Measurements from ENCODE around the gene DYRK1B. TPM values are rescaled to one million over a fixed set of nuclear protein-coding genes. Genes with fewer than 3 reads are reported as not detected.
A peak's percentile ranks its signal among the peaks of the same experiment; 100 is the strongest.

Gene DYRK1B
- total RNA-seq, 5 donors from 2014 or later (not counting 1 experiment from before 2014, with no cell fraction given) = 18.9 to 38.4 (median 28.0) TPM

- Histone ChIP-seq H3K4me3 (ENCODE audit: control insufficient read depth in 1 of 2, extremely low read depth in 1 of 2, low read length in 1 of 2) (no peak overlapping the region), H3K9me3 (no peaks in the 10 kb centered on the region), H3K27ac (ENCODE audit: low read length) (no peak overlapping the region), H3K27me3 (replicated peaks in 1 of 2; ENCODE audit: control insufficient read depth in 2 of 2, extremely low read depth in 1 of 2, insufficient read depth in 2 of 2, low read length in 1 of 2) (peaks cover 0 to 4% of the 10 kb centered on the region in 2 experiments), H3K36me3 (ENCODE audit: control insufficient read depth in 2 of 2, extremely low read depth in 1 of 2, insufficient read depth in 1 of 2, low read length in 1 of 2) (no peaks in the 10 kb centered on the region), H3K4me1 (ENCODE audit: control insufficient read depth in 1 of 2, extremely low read depth in 1 of 2, insufficient read depth in 2 of 2, low read length in 2 of 2) (peaks cover 7 to 43% of the 10 kb centered on the region in 2 experiments)
- POLR2A ChIA-PET = no interaction called here
- H3K9me3 Mint-ChIP-seq = no peaks in the 10 kb centered on the region
- no peaks in the 10 kb centered on the region for H3K36me3 Mint-ChIP-seq
- peak overlapping the region in 1 of 2 donors; percentile 95 for H3K27ac Mint-ChIP-seq
- DNase-seq (no peak), ATAC-seq (replicated peaks in 1 of 4) (no peak)
- CTCF ChIA-PET = no interaction called here
- H3K4me1 Mint-ChIP-seq = peaks cover 40 to 45% (median 44%) of the 10 kb centered on the region in 3 donors
- peaks cover 0 to 3% of the 10 kb centered on the region in 2 donors for H3K27me3 Mint-ChIP-seq
- H3K4me3 Mint-ChIP-seq = peak overlapping the region in 2 of 3 donors; percentile 83 to 87
- 100% methylated on average over 3 of the region's 6 CpGs for WGBS (ENCODE audit: insufficient coverage)
These were observed 13.6 kb upstream of the DYRK1B start for GRCh38 chr19:39847525-39847924.

GRCh38 chr19:39846678-39847486 lies 12.9 kb upstream of the DYRK1B start:
- Mint-ChIP-seq H3K27ac (peak overlapping the region; percentile 91 to 95), H3K36me3 (no peaks in the 10 kb centered on the region), H3K9me3 (no peaks in the 10 kb centered on the region), H3K4me3 (peak overlapping the region; percentile 83 to 87 (median 87)), H3K4me1 (peaks cover 46 to 50% (median 48%) of the 10 kb centered on the region in 3 donors), H3K27me3 (peaks cover 0 to 3% of the 10 kb centered on the region in 2 donors)
- Histone ChIP-seq H3K27me3 (replicated peaks in 1 of 2; ENCODE audit: control insufficient read depth in 2 of 2, extremely low read depth in 1 of 2, insufficient read depth in 2 of 2, low read length in 1 of 2) (peaks cover 0 to under 1% of the 10 kb centered on the region in 2 experiments), H3K4me3 (ENCODE audit: control insufficient read depth in 1 of 2, extremely low read depth in 1 of 2, low read length in 1 of 2) (peak overlapping the region; percentile 85 to 92), H3K27ac (ENCODE audit: low read length) (peak overlapping the region; percentile 92), H3K4me1 (ENCODE audit: control insufficient read depth in 1 of 2, extremely low read depth in 1 of 2, insufficient read depth in 2 of 2, low read length in 2 of 2) (peaks cover 7 to 44% of the 10 kb centered on the region in 2 experiments), H3K9me3 (no peaks in the 10 kb centered on the region), H3K36me3 (ENCODE audit: control insufficient read depth in 2 of 2, extremely low read depth in 1 of 2, insufficient read depth in 1 of 2, low read length in 1 of 2) (no peaks in the 10 kb centered on the region)
- ChIA-PET CTCF (interaction anchor here in 1 of 2 donors (0.5 to 6.2 kb wide), 6 partner anchors 13 to 1708 kb away, joined by 3 to 69 read pairs (median 12); partner anchors contain the start of genes DYRK1B and PSMC4), POLR2A (interaction anchor here in 1 of 2 donors (1.3 to 3.0 kb wide), 2 partner anchors 13 to 124 kb away, joined by 5 to 14 read pairs; partner anchors contain the start of genes DYRK1B and PSMC4)
- DNase-seq (no peak), ATAC-seq (replicated peaks in 1 of 4) (no peak)
- 89% methylated on average over 5 of the region's 12 CpGs for whole genome bisulfite sequencing (ENCODE audit: insufficient coverage)

- Mint-ChIP-seq H3K36me3 (no peaks in the 10 kb centered on the region), H3K4me3 (peak within 1 kb of the TSS; percentile 83 to 87 (median 87)), H3K27ac (peak within 1 kb of the TSS; percentile 91 to 95), H3K4me1 (peaks cover 50 to 55% (median 54%) of the 10 kb centered on the region in 3 donors), H3K27me3 (no peaks in the 10 kb centered on the region), H3K9me3 (no peaks in the 10 kb centered on the region)
- peak; percentile 92 to 94 (median 94) for ATAC-seq (replicated peaks in 1 of 4)
- H3K9me3 ChIP-seq = no peaks in the 10 kb centered on the region
- CTCF ChIA-PET = interaction anchor here (0.5 to 6.2 kb wide), 9 partner anchors 10 to 1709 kb away, joined by 3 to 69 read pairs (median 7); partner anchors contain the start of genes DYRK1B (in 1 of the 2) and PSMC4 (in 1 of the 2)
- H3K4me1 ChIP-seq (ENCODE audit: control insufficient read depth in 1 of 2, extremely low read depth in 1 of 2, insufficient read depth in 2 of 2, low read length in 2 of 2) = peaks cover 7 to 44% of the 10 kb centered on the region in 2 experiments
- POLR2A ChIA-PET = interaction anchor here (0.5 to 3.0 kb wide), 3 partner anchors 12 to 124 kb away, joined by 4 to 14 read pairs (median 5); partner anchors contain the start of genes DYRK1B (in 1 of the 2) and PSMC4 (in 1 of the 2)
- peak within 1 kb of the TSS; percentile 85 to 92 for H3K4me3 ChIP-seq (ENCODE audit: control insufficient read depth in 1 of 2, extremely low read depth in 1 of 2, low read length in 1 of 2)
- DNase-seq = peak; percentile 90 to 99 (median 96)
- peak within 1 kb of the TSS; percentile 92 for H3K27ac ChIP-seq (ENCODE audit: low read length)
- WGBS (ENCODE audit: insufficient coverage) = under 1% methylated on average over 57 of the region's 57 CpGs
- H3K27me3 ChIP-seq (replicated peaks in 1 of 2; ENCODE audit: control insufficient read depth in 2 of 2, extremely low read depth in 1 of 2, insufficient read depth in 2 of 2, low read length in 1 of 2) = no peaks in the 10 kb centered on the region
- no peaks in the 10 kb centered on the region for H3K36me3 ChIP-seq (ENCODE audit: control insufficient read depth in 2 of 2, extremely low read depth in 1 of 2, insufficient read depth in 1 of 2, low read length in 1 of 2)
These were observed 12.1 kb upstream of the DYRK1B start, which contains the start of gene FBL for GRCh38 chr19:39845933-39846677. TSS of gene FBL (minus strand) at chr19:39846379. CDS start at chr19:39846300, 79 bp downstream.

GRCh38 chr19:39845584-39845932 lies 11.6 kb upstream of the DYRK1B start:
- 0% methylated on average over 1 of the region's 17 CpGs for WGBS (ENCODE audit: insufficient coverage)
- CTCF ChIA-PET = interaction anchor here (1.3 to 6.2 kb wide), 7 partner anchors 10 to 125 kb away, joined by 4 to 69 read pairs (median 7); partner anchors contain the start of genes DYRK1B (in 1 of the 2) and PSMC4 (in 1 of the 2)
- DNase-seq (peak in 1 of 35 experiments; percentile 20), ATAC-seq (replicated peaks in 1 of 4) (no peak)
- Mint-ChIP-seq H3K4me1 (peaks cover 50 to 56% (median 55%) of the 10 kb centered on the region in 3 donors), H3K27ac (peak overlapping the region; percentile 91 to 95), H3K36me3 (no peaks in the 10 kb centered on the region), H3K4me3 (peak overlapping the region; percentile 83 to 87 (median 87)), H3K27me3 (no peaks in the 10 kb centered on the region), H3K9me3 (no peaks in the 10 kb centered on the region)
- Histone ChIP-seq H3K4me3 (ENCODE audit: control insufficient read depth in 1 of 2, extremely low read depth in 1 of 2, low read length in 1 of 2) (peak overlapping the region; percentile 85 to 92), H3K27ac (ENCODE audit: low read length) (peak overlapping the region; percentile 92), H3K36me3 (ENCODE audit: control insufficient read depth in 2 of 2, extremely low read depth in 1 of 2, insufficient read depth in 1 of 2, low read length in 1 of 2) (peaks cover 2 to 3% of the 10 kb centered on the region in 2 donors), H3K27me3 (replicated peaks in 1 of 2; ENCODE audit: control insufficient read depth in 2 of 2, extremely low read depth in 1 of 2, insufficient read depth in 2 of 2, low read length in 1 of 2) (no peaks in the 10 kb centered on the region), H3K4me1 (ENCODE audit: control insufficient read depth in 1 of 2, extremely low read depth in 1 of 2, insufficient read depth in 2 of 2, low read length in 2 of 2) (peaks cover 7 to 44% of the 10 kb centered on the region in 2 experiments), H3K9me3 (no peaks in the 10 kb centered on the region)
- POLR2A ChIA-PET = interaction anchor here in 1 of 2 donors (3.0 kb wide), 1 partner anchor 12 kb away, joined by 14 read pairs; the partner anchor contains the start of gene DYRK1B

GRCh38 chr19:39845172-39845571 lies 11.2 kb upstream of the DYRK1B start:
- no peaks in the 10 kb centered on the region for H3K27me3 Mint-ChIP-seq
- no peak for ATAC-seq (replicated peaks in 1 of 4)
- H3K4me1 Mint-ChIP-seq = peaks cover 50 to 56% (median 55%) of the 10 kb centered on the region in 3 donors
- peaks cover 6% of the 10 kb centered on the region in 2 donors for H3K36me3 ChIP-seq (ENCODE audit: control insufficient read depth in 2 of 2, extremely low read depth in 1 of 2, insufficient read depth in 1 of 2, low read length in 1 of 2)
- no peaks in the 10 kb centered on the region for H3K9me3 Mint-ChIP-seq
- H3K4me1 ChIP-seq (ENCODE audit: control insufficient read depth in 1 of 2, extremely low read depth in 1 of 2, insufficient read depth in 2 of 2, low read length in 2 of 2) = peaks cover 7 to 44% of the 10 kb centered on the region in 2 experiments
- no peaks in the 10 kb centered on the region for H3K27me3 ChIP-seq (replicated peaks in 1 of 2; ENCODE audit: control insufficient read depth in 2 of 2, extremely low read depth in 1 of 2, insufficient read depth in 2 of 2, low read length in 1 of 2)
- POLR2A ChIA-PET = interaction anchor here (0.5 to 3.0 kb wide), 2 partner anchors 11 to 50 kb away, joined by 3 to 14 read pairs; partner anchors contain the start of gene DYRK1B (in 1 of the 2)
- H3K36me3 Mint-ChIP-seq = no peaks in the 10 kb centered on the region
- DNase-seq = peak in 1 of 35 experiments; percentile 16
- H3K4me3 Mint-ChIP-seq = peak overlapping the region; percentile 83 to 87 (median 87)
- no peaks in the 10 kb centered on the region for H3K9me3 ChIP-seq
- peak overlapping the region; percentile 92 for H3K27ac ChIP-seq (ENCODE audit: low read length)
- CTCF ChIA-PET = interaction anchor here (1.3 to 6.2 kb wide), 7 partner anchors 9 to 125 kb away, joined by 4 to 69 read pairs (median 7); partner anchors contain the start of genes DYRK1B (in 1 of the 2) and PSMC4 (in 1 of the 2)
- WGBS (ENCODE audit: insufficient coverage) = 17% methylated on average over 1 of the region's 5 CpGs
- peak overlapping the region; percentile 91 to 95 for H3K27ac Mint-ChIP-seq
- peak overlapping the region; percentile 85 to 92 for H3K4me3 ChIP-seq (ENCODE audit: control insufficient read depth in 1 of 2, extremely low read depth in 1 of 2, low read length in 1 of 2)

Data from T-cell (primary cell).